K562 (cell line): ENCODE measurements around the gene COL4A2. TPM values are rescaled to one million over a fixed set of nuclear protein-coding genes. Genes with fewer than 3 reads are reported as not detected.

ENCODE experiments used
- ATAC-seq: fragments of 200-7000 bp; cut with Tn5 transposase; 3 replicates; pipeline ENCODE4 v1.9.1; 2020; ENCODE audit warnings: moderate library complexity
- BruUV-seq: library from RNA; stranded (reverse); fragments of 400-500 nt; replicated peaks from 2 replicates; lab custom pipeline; 2021; lab: Mats Ljungman, UMichigan
- CTCF ChIA-PET: fragments of 300-600 bp; formaldehyde crosslinking; extraction: SDS; loops from one replicate; lab custom pipeline; 2021; ENCODE audit warnings: low intra/inter-chr PET ratio; lab: Yijun Ruan, JAX
- POLR2A ChIA-PET: fragments of 300-600, 350-650 bp; sonication (Branson Sonifier 250); formaldehyde crosslinking; extraction: SDS; loops from one replicate; lab custom pipeline; 2021; ENCODE audit warnings: antibody characterized with exemption, inconsistent platforms; lab: Yijun Ruan, JAX
- DNase-seq, 4 experiments: peaks; one replicate each; pipeline versions ENCODE4 v3.0.0 to v3.0.0-alpha.2; 2011 to 2018; ENCODE audit warnings: low spot score in 3 of 4, mixed read lengths in 3 of 4; ENCODE audit errors: extremely low read depth in 1 of 4
- FAIRE-seq: peaks from 2 replicates; lab custom pipeline; 2011; peaks lifted over from hg19 to GRCh38; lab: Jason Lieb, UNC
- H2AFZ ChIP-seq: 2 replicates; pipeline ENCODE4 v1.6.0; 2011; ENCODE audit warnings: low read depth, low read length, control low read depth, inconsistent platforms
- H3K27ac ChIP-seq: fragments of 200-600 bp; 3 replicates; pipeline ENCODE4 v1.8.0; 2011; ENCODE audit warnings: low read depth, mild to moderate bottlenecking, control low read depth, inconsistent platforms, low read length, moderate library complexity, mixed read lengths; ENCODE audit errors: extremely low read depth
- H3K27me3 ChIP-seq, 2 experiments: fragments of 300-600 bp in 1 of 2; 2 replicates in 1 of 2; 3 replicates in 1 of 2; pipeline versions ENCODE4 v1.6.0 to v1.8.0; 2011; ENCODE audit warnings: inconsistent platforms in 2 of 2, low read length in 2 of 2, mild to moderate bottlenecking in 1 of 2, mixed read lengths in 1 of 2, moderate library complexity in 1 of 2; ENCODE audit not compliant: control insufficient read depth in 2 of 2, insufficient read depth in 2 of 2
- H3K36me3 ChIP-seq: fragments of 300-600 bp; 3 replicates; pipeline ENCODE4 v1.8.0; 2011; ENCODE audit warnings: mild to moderate bottlenecking, low read length, inconsistent platforms; ENCODE audit not compliant: control insufficient read depth, insufficient read depth
- H3K4me1 ChIP-seq, 2 experiments: fragments of 200-600 bp in 1 of 2; replicated peaks in 1 of 2; 2 replicates in 1 of 2; 3 replicates in 1 of 2; pipeline versions ENCODE4 v1.5.1 to v1.8.0; 2011; ENCODE audit warnings: inconsistent platforms in 2 of 2, low read length in 2 of 2, mild to moderate bottlenecking in 1 of 2, mixed read lengths in 1 of 2, moderate library complexity in 1 of 2; ENCODE audit not compliant: control insufficient read depth in 2 of 2, insufficient read depth in 2 of 2
- H3K4me2 ChIP-seq: 2 replicates; pipeline ENCODE4 v1.6.1; 2011; ENCODE audit warnings: low read length, control low read depth, inconsistent platforms, mixed read lengths; ENCODE audit not compliant: insufficient read depth
- H3K4me3 ChIP-seq: fragments of 200-600 bp; sonication (generic), shearing (Covaris generic); 2 replicates; pipeline ENCODE4 v1.5.1; 2016; ENCODE audit warnings: control low read depth, inconsistent platforms
- H3K79me2 ChIP-seq: fragments of 200-600 bp; 3 replicates; pipeline ENCODE4 v1.8.0; 2011; ENCODE audit warnings: low read length, inconsistent platforms; ENCODE audit not compliant: control insufficient read depth, insufficient read depth
- H3K9ac ChIP-seq, 2 experiments: 2 replicates each; pipeline versions ENCODE4 v1.6.0 to v1.6.1; 2011; ENCODE audit warnings: low read depth in 2 of 2, low read length in 2 of 2, control low read depth in 1 of 2, inconsistent platforms in 1 of 2, mild to moderate bottlenecking in 1 of 2, mixed read lengths in 1 of 2; ENCODE audit not compliant: insufficient read depth in 1 of 2
- H3K9me1 ChIP-seq: one replicate; pipeline ENCODE4 v1.6.0; 2011; ENCODE audit warnings: inconsistent platforms, mild to moderate bottlenecking, low read length, moderate library complexity; ENCODE audit not compliant: control insufficient read depth, insufficient read depth
- H3K9me3 ChIP-seq: replicated peaks from 2 replicates; pipeline ENCODE4 v1.5.1; 2011; ENCODE audit warnings: low read depth, low read length, inconsistent platforms; ENCODE audit not compliant: control insufficient read depth, insufficient read depth
- H4K20me1 ChIP-seq: replicated peaks from 2 replicates; pipeline ENCODE4 v1.6.1; 2011; ENCODE audit warnings: low read length, inconsistent platforms, mixed read lengths; ENCODE audit not compliant: control insufficient read depth, insufficient read depth
- ATF3 ChIP-seq, 2 experiments: fragments of 450-650 bp in 1 of 2; sonication (generic) in 1 of 2; formaldehyde crosslinking in 1 of 2; IDR thresholded peaks in 1 of 2; conservative IDR thresholded peaks in 1 of 2; 2 replicates each; pipeline versions ENCODE4 v1.6.1 to v1.8.1; 2016 to 2023; ENCODE audit warnings: mild to moderate bottlenecking in 2 of 2, moderate library complexity in 2 of 2, inconsistent platforms in 1 of 2, missing genetic modification reagents in 1 of 2
- HINFP ChIP-seq: fragments of 450-650 bp; conservative IDR thresholded peaks from 2 replicates; pipeline ENCODE4 v1.6.1; 2016; ENCODE audit warnings: missing genetic modification characterization, low read depth, mild to moderate bottlenecking, control low read depth, missing compliant biosample characterization
- MEF2A ChIP-seq: IDR thresholded peaks from 2 replicates; pipeline ENCODE4 v1.6.1; 2011; ENCODE audit warnings: low read depth, mild to moderate bottlenecking, low read length, moderate library complexity; ENCODE audit not compliant: control insufficient read depth
- PCBP2 ChIP-seq: fragments of 200-400 bp; formaldehyde crosslinking; IDR thresholded peaks from 2 replicates; pipeline ENCODE4 v1.6.1; 2018; ENCODE audit warnings: low read length, low read depth, mild to moderate bottlenecking, moderate library complexity; ENCODE audit not compliant: poor library complexity, severe bottlenecking
- TEAD1 ChIP-seq, 2 experiments: fragments of 450-650 bp in 1 of 2; sonication (generic) in 1 of 2; formaldehyde crosslinking; IDR thresholded peaks; 2 replicates each; pipeline versions ENCODE4 v1.4.0 to v1.8.0; 2020 to 2022; ENCODE audit warnings: mild to moderate bottlenecking in 2 of 2, missing genetic modification reagents in 1 of 2
- U2AF1 ChIP-seq: fragments of 200-400 bp; formaldehyde crosslinking; optimal IDR thresholded peaks from 2 replicates; pipeline ENCODE3; 2017; ENCODE audit warnings: mild to moderate bottlenecking, low read depth, low read length, moderate library complexity
- XRCC4 ChIP-seq: IDR thresholded peaks from one replicate; pipeline ENCODE4 v1.6.1; 2011; ENCODE audit not compliant: insufficient read depth, insufficient read length; ENCODE audit errors: extremely low read depth
- ZNF436 ChIP-seq: fragments of 250-450, 450-650 bp; sonication (Bioruptor Pico); formaldehyde crosslinking; IDR thresholded peaks from 2 replicates; pipeline ENCODE4 v1.7.0; 2020; ENCODE audit warnings: mild to moderate bottlenecking
- WGBS: fragments of 100-300 bp; shearing (Covaris generic); methylation state at CpG from one replicate; pipeline ENCODE4 v1.1.6; 2016; ENCODE audit warnings: low coverage, mixed read lengths; ENCODE audit not compliant: insufficient coverage; ENCODE audit errors: missing lambda C conversion rate; 5-methylcytosine and 5-hydroxymethylcytosine counted together
- in situ Hi-C: fragments of 300-500 bp; cut with MboI; formaldehyde crosslinking; loops from 4 replicates; pipeline ENCODE4 v1.15.0; 2018; ENCODE audit warnings: inconsistent platforms, mixed read lengths
- intact Hi-C: fragments of 100-400 bp; cut with micrococcal nuclease; formaldehyde crosslinking; loops from 2 replicates; pipeline ENCODE4 v1.14.2; 2022
- polyA plus RNA-seq, 8 experiments: library from polyadenylated mRNA; depleted of rRNA in 4 of 8; stranded (reverse) in 5 of 8; unstranded in 3 of 8; fragments of >200 nt; fragmentation: Nextera tagmentation in 2 of 8; fragmentation: Illumina TruSeq in 1 of 8; extraction: Ambion mirVana in 2 of 8; extraction: Trizol in 1 of 8; gene quantifications; 2 replicates each; pipeline versions ENCODE4 v1.2.1 to v1.2.3, GENCODE V29; 2011 to 2014; ENCODE audit warnings: inconsistent platforms in 1 of 8, missing spikeins in 1 of 8
- total RNA-seq, 7 experiments: library from RNA; depleted of rRNA in 6 of 7; stranded (reverse); fragments of >200 nt in 6 of 7; fragmentation: Illumina TruSeq in 2 of 7; extraction: Trizol in 2 of 7; gene quantifications; 2 replicates each; pipeline versions ENCODE4 v1.2.1 to v1.2.3, GENCODE V29; 2011 to 2021; ENCODE audit warnings: low replicate concordance in 1 of 7
- TF ChIP-seq, protein P1 (sequence below): fragments of 450-650 bp; IDR thresholded peaks from 2 replicates; pipeline ENCODE4 v1.6.1; 2017; ENCODE audit warnings: antibody characterized with exemption

COL4A2 gene
- total and polyA plus RNA-seq, 9 of the 15 experiments (the other 6 are each of a cell fraction or from before 2014, with no cell fraction given), result 0.13 to 15.2 (median 8.1) TPM

DNA sequence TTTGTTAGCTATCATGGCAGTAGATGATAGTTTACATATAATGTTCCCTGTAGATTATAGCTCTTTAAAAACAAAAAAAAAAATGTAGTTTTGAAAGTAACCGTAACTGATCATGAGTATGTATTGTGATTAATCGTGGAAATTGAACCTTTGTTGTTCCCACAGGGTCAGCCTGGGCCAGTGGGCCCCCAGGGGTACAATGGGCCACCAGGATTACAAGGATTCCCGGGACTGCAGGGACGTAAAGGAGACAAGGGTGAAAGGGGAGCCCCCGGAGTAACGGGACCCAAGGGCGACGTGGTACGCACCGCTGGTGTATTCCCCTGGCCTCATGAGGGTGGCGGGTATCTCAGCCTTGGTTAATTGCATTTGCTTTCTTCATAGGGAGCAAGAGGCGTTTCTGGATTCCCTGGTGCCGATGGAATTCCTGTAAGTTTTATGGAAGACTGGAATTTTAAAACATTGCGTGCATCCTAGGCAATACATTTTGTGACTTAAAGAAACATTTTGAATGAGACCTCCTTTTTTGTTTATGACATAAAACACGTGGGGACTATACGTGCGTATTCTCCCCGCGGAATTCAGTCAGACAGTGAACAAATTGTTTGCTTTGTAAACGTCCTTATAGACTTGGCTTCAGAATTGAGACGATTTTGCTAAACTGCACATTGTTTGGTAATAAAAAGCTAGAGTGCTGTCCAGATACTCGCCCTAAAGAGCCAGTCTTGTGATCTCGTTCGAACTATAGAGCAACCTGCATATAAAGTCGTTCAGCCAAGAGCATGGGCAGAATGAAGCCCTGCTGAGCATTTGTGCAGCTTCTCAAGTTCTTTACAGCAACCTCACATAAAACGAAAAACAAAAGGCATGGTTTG is 117.7 kb downstream of the COL4A2 start:
- TF ChIP-seq PCBP2, result no peak
- no peak for TF ChIP-seq HINFP (tag)
- no peak for TF ChIP-seq TEAD1 (CRISPR knock-in tag; IDR thresholded peaks at IDR 0.05)
- no peak for TF ChIP-seq ZNF436
- TF ChIP-seq XRCC4, result no peak
- TF ChIP-seq U2AF1, result no peak
- TF ChIP-seq, protein P1, sequence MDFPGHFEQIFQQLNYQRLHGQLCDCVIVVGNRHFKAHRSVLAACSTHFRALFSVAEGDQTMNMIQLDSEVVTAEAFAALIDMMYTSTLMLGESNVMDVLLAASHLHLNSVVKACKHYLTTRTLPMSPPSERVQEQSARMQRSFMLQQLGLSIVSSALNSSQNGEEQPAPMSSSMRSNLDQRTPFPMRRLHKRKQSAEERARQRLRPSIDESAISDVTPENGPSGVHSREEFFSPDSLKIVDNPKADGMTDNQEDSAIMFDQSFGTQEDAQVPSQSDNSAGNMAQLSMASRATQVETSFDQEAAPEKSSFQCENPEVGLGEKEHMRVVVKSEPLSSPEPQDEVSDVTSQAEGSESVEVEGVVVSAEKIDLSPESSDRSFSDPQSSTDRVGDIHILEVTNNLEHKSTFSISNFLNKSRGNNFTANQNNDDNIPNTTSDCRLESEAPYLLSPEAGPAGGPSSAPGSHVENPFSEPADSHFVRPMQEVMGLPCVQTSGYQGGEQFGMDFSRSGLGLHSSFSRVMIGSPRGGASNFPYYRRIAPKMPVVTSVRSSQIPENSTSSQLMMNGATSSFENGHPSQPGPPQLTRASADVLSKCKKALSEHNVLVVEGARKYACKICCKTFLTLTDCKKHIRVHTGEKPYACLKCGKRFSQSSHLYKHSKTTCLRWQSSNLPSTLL, result no peak
- TF ChIP-seq MEF2A, result no peak
- no peak for TF ChIP-seq ATF3 (IDR thresholded peaks at IDR 0.05)
- no peak for TF ChIP-seq ATF3 (CRISPR knock-in tag; conservative IDR thresholded peaks at IDR 0.05)
- TF ChIP-seq, all 486 proteins: peak for 0
- no peaks in the 10 kb centered on the region for H3K79me2 ChIP-seq
- H3K9me3 ChIP-seq, result no peaks in the 10 kb centered on the region
- intact Hi-C loops (no loop called here), in situ Hi-C loops (no loop called here)
- peaks cover 13 to 42% of the 10 kb centered on the region in 2 experiments for H3K27me3 ChIP-seq
- 4% methylated on average over 25 of the region's 26 CpGs for WGBS
- no TSS peak for BruUV-seq
- H3K9me1 ChIP-seq, result no peaks in the 10 kb centered on the region
- H2AFZ ChIP-seq, result no peak overlapping the region
- no peak for DNase-seq
- peaks cover 0 to 3% of the 10 kb centered on the region in 2 experiments; a peak in 3 of 5 replicates for H3K4me1 ChIP-seq
- no peak overlapping the region for H3K27ac ChIP-seq
- no peaks in the 10 kb centered on the region for H3K36me3 ChIP-seq
- no peak for ATAC-seq
- CTCF ChIA-PET, result no interaction called here
- POLR2A ChIA-PET, result no interaction called here
- no peak overlapping the region for H3K9ac ChIP-seq
- FAIRE-seq, result no peak
- H4K20me1 ChIP-seq, result no peaks in the 10 kb centered on the region
- H3K4me2 ChIP-seq, result no peak overlapping the region
- no peak overlapping the region for H3K4me3 ChIP-seq
